ENCODE measurements around the gene SNX15. TPM values are rescaled to one million over a fixed set of nuclear protein-coding genes. Genes with fewer than 3 reads are reported as not detected.

The SNX15 gene
- total RNA-seq, 2 donors from 2014 or later, result 14.2 to 16.4 TPM

- H3K27ac Mint-ChIP-seq, result no peak overlapping the region
- Histone ChIP-seq H3K27ac (ENCODE audit: low read depth, low read length) (no peak overlapping the region), H3K36me3 (ENCODE audit: control insufficient read depth, insufficient read depth, low read length) (peaks cover 20% of the 10 kb centered on the region), H3K4me1 (ENCODE audit: control insufficient read depth, insufficient read depth, low read length) (no peaks in the 10 kb centered on the region), H3K9me3 (ENCODE audit: control insufficient read depth, low read length) (no peaks in the 10 kb centered on the region), H3K27me3 (ENCODE audit: control insufficient read depth, insufficient read depth, low read length, poor library complexity, severe bottlenecking) (no peaks in the 10 kb centered on the region), H3K4me3 (ENCODE audit: low read length) (no peak overlapping the region), H3K9ac (ENCODE audit: extremely low read depth, low read length, poor library complexity, severe bottlenecking) (no peak overlapping the region)
- H3K9me3 Mint-ChIP-seq, result no peaks in the 10 kb centered on the region
- peaks cover 6% of the 10 kb centered on the region for H3K4me1 Mint-ChIP-seq
- H3K27me3 Mint-ChIP-seq (ENCODE audit: insufficient read depth), result no peaks in the 10 kb centered on the region
- 98 to 100% methylated on average over 4 of the region's 4 CpGs for WGBS, 2 experiments (ENCODE audit: insufficient coverage in 1 of 2, insufficient read length in 1 of 2)
- peak; percentile 57 for TF ChIP-seq CTCF (conservative IDR thresholded peaks at IDR 0.05)
- peaks cover 28% of the 10 kb centered on the region for H3K36me3 Mint-ChIP-seq (ENCODE audit: low read depth)
- H3K4me3 Mint-ChIP-seq, result no peak overlapping the region
- peak; percentile 58 for DNase-seq
Observed at GRCh38 chr11:65016705-65017104, 10.5 kb upstream of the SNX15 start.

GRCh38 chr11:65017937-65018336 lies 9.3 kb upstream of the SNX15 start:
- H3K27me3 Mint-ChIP-seq (ENCODE audit: insufficient read depth), result no peaks in the 10 kb centered on the region
- no peak for DNase-seq
- Histone ChIP-seq H3K27me3 (ENCODE audit: control insufficient read depth, insufficient read depth, low read length, poor library complexity, severe bottlenecking) (no peaks in the 10 kb centered on the region), H3K9ac (ENCODE audit: extremely low read depth, low read length, poor library complexity, severe bottlenecking) (no peak overlapping the region), H3K27ac (ENCODE audit: low read depth, low read length) (no peak overlapping the region), H3K4me3 (ENCODE audit: low read length) (no peak overlapping the region), H3K4me1 (ENCODE audit: control insufficient read depth, insufficient read depth, low read length) (no peaks in the 10 kb centered on the region), H3K36me3 (ENCODE audit: control insufficient read depth, insufficient read depth, low read length) (peaks cover 20% of the 10 kb centered on the region), H3K9me3 (ENCODE audit: control insufficient read depth, low read length) (no peaks in the 10 kb centered on the region)
- no peak overlapping the region for H3K27ac Mint-ChIP-seq
- H3K36me3 Mint-ChIP-seq (ENCODE audit: low read depth), result peaks cover 33% of the 10 kb centered on the region
- no peaks in the 10 kb centered on the region for H3K9me3 Mint-ChIP-seq
- H3K4me1 Mint-ChIP-seq, result peaks cover 5% of the 10 kb centered on the region
- TF ChIP-seq CTCF (conservative IDR thresholded peaks at IDR 0.05), result no peak
- H3K4me3 Mint-ChIP-seq, result no peak overlapping the region
- 89 to 94% methylated on average over 5 to 6 of the region's 6 CpGs for WGBS, 2 experiments (ENCODE audit: insufficient coverage in 1 of 2, insufficient read length in 1 of 2)

GRCh38 chr11:65019824-65020223 lies 7.4 kb upstream of the SNX15 start:
- peaks cover 33% of the 10 kb centered on the region for H3K36me3 Mint-ChIP-seq (ENCODE audit: low read depth)

More at GRCh38 chr11:65019824-65020223, 7.4 kb upstream of the SNX15 start:
- WGBS, 2 experiments (ENCODE audit: insufficient coverage in 1 of 2, insufficient read length in 1 of 2), result 94 to 95% methylated on average over 3 to 7 of the region's 7 CpGs
- Mint-ChIP-seq H3K4me1 (no peaks in the 10 kb centered on the region), H3K27ac (no peak overlapping the region), H3K4me3 (no peak overlapping the region), H3K27me3 (ENCODE audit: insufficient read depth) (no peaks in the 10 kb centered on the region), H3K9me3 (no peaks in the 10 kb centered on the region)
- Histone ChIP-seq H3K36me3 (ENCODE audit: control insufficient read depth, insufficient read depth, low read length) (peaks cover 20% of the 10 kb centered on the region), H3K4me1 (ENCODE audit: control insufficient read depth, insufficient read depth, low read length) (no peaks in the 10 kb centered on the region), H3K27me3 (ENCODE audit: control insufficient read depth, insufficient read depth, low read length, poor library complexity, severe bottlenecking) (no peaks in the 10 kb centered on the region), H3K9me3 (ENCODE audit: control insufficient read depth, low read length) (no peaks in the 10 kb centered on the region), H3K9ac (ENCODE audit: extremely low read depth, low read length, poor library complexity, severe bottlenecking) (no peak overlapping the region), H3K27ac (ENCODE audit: low read depth, low read length) (no peak overlapping the region), H3K4me3 (ENCODE audit: low read length) (no peak overlapping the region)
- TF ChIP-seq CTCF (conservative IDR thresholded peaks at IDR 0.05), result no peak
- DNase-seq, result no peak

All from endodermal cell (in vitro differentiated cells).